GM23248 (cell line): ENCODE measurements around the gene CEBPG. TPM values are rescaled to one million over a fixed set of nuclear protein-coding genes. Genes with fewer than 3 reads are reported as not detected.

Source experiments
- DNase-seq: peaks from one replicate; pipeline ENCODE4 v3.0.0-alpha.2; 2015
- H2AFZ ChIP-seq: fragments of 200-600 bp; sonication (generic); 2 replicates; pipeline ENCODE4 v1.6.1; 2016; ENCODE audit warnings: antibody characterized with exemption
- H3F3A ChIP-seq: fragments of 200-600 bp; sonication (generic); 2 replicates; pipeline ENCODE4 v1.6.1; 2016; ENCODE audit warnings: mild to moderate bottlenecking, antibody characterized with exemption, mixed run types; ENCODE audit not compliant: insufficient read depth
- H3K27ac ChIP-seq: fragments of 200-600 bp; sonication (generic); 2 replicates; pipeline ENCODE4 v1.5.1; 2016; ENCODE audit warnings: mild to moderate bottlenecking
- H3K27me3 ChIP-seq: fragments of 200-600 bp; sonication (generic); replicated peaks from 2 replicates; pipeline ENCODE4 v1.6.1; 2016; ENCODE audit warnings: mild to moderate bottlenecking; ENCODE audit not compliant: insufficient read depth
- H3K36me3 ChIP-seq: fragments of 200-600 bp; sonication (generic); 2 replicates; pipeline ENCODE4 v1.6.1; 2016; ENCODE audit warnings: low read depth, mild to moderate bottlenecking
- H3K4me1 ChIP-seq: fragments of 200-600 bp; sonication (generic); 2 replicates; pipeline ENCODE4 v1.6.1; 2016; ENCODE audit warnings: mild to moderate bottlenecking; ENCODE audit not compliant: insufficient read depth
- H3K4me2 ChIP-seq: fragments of 200-600 bp; sonication (generic); one replicate; pipeline ENCODE4 v1.6.1; 2016; ENCODE audit warnings: mild to moderate bottlenecking; ENCODE audit not compliant: unreplicated experiment
- H3K4me3 ChIP-seq: fragments of 200-600 bp; sonication (generic); 2 replicates; pipeline ENCODE4 v1.5.1; 2016; ENCODE audit warnings: mild to moderate bottlenecking
- H3K79me2 ChIP-seq: fragments of 200-600 bp; sonication (generic); 2 replicates; pipeline ENCODE4 v1.6.1; 2016; ENCODE audit warnings: mild to moderate bottlenecking; ENCODE audit not compliant: insufficient read depth
- H3K9ac ChIP-seq: fragments of 200-600 bp; sonication (generic); 2 replicates; pipeline ENCODE4 v1.6.1; 2016; ENCODE audit warnings: mild to moderate bottlenecking
- H3K9me2 ChIP-seq: fragments of 200-600 bp; sonication (generic); 2 replicates; pipeline ENCODE4 v1.6.1; 2016; ENCODE audit warnings: mixed run types, mild to moderate bottlenecking, moderate library complexity; ENCODE audit not compliant: insufficient read depth
- H3K9me3 ChIP-seq: fragments of 200-600 bp; sonication (generic); one replicate; pipeline ENCODE4 v1.6.1; 2017; ENCODE audit warnings: low read depth
- H4K20me1 ChIP-seq: fragments of 200-600 bp; sonication (generic); 2 replicates; pipeline ENCODE4 v1.6.0; 2016; ENCODE audit not compliant: insufficient read depth
- EZH2 ChIP-seq: fragments of 200-600 bp; sonication (generic); IDR thresholded peaks from 2 replicates; pipeline ENCODE4 v1.6.1; 2018; ENCODE audit warnings: antibody characterized with exemption, mild to moderate bottlenecking; ENCODE audit not compliant: insufficient read depth, poor library complexity, severe bottlenecking
- EZH2phosphoT487 ChIP-seq: fragments of 200-600 bp; sonication (generic); IDR thresholded peaks from 2 replicates; pipeline ENCODE4 v1.6.1; 2018; ENCODE audit warnings: antibody characterized with exemption, moderate library complexity, mild to moderate bottlenecking, low read depth; ENCODE audit not compliant: insufficient read depth
- WGBS, 2 experiments: methylation state at CpG; one replicate each; pipeline ENCODE4 v1.1.6; 2015 to 2017; ENCODE audit warnings: low lambda C conversion rate in 2 of 2, low coverage in 1 of 2; ENCODE audit errors: missing lambda C conversion rate in 2 of 2; 5-methylcytosine and 5-hydroxymethylcytosine counted together
- in situ Hi-C: fragments of 300-500 bp; cut with MboI; formaldehyde crosslinking; loops from 2 replicates; pipeline ENCODE4 v1.15.0; 2020
- polyA plus RNA-seq: library from polyadenylated mRNA; unstranded; fragments of >200 nt; fragmentation: Nextera tagmentation; extraction: Ambion mirVana; gene quantifications from 2 replicates; pipeline ENCODE4 v1.2.1, GENCODE V29; 2016
- total RNA-seq: library from RNA; depleted of rRNA; stranded (reverse); fragments of >200 nt; shearing (Covaris generic); gene quantifications from 2 replicates; pipeline ENCODE4 v1.2.3, GENCODE V29; 2014

The CEBPG gene
- total and polyA plus RNA-seq, 2 experiments from 2014 or later, result 27.6 to 36.2 TPM

DNA sequence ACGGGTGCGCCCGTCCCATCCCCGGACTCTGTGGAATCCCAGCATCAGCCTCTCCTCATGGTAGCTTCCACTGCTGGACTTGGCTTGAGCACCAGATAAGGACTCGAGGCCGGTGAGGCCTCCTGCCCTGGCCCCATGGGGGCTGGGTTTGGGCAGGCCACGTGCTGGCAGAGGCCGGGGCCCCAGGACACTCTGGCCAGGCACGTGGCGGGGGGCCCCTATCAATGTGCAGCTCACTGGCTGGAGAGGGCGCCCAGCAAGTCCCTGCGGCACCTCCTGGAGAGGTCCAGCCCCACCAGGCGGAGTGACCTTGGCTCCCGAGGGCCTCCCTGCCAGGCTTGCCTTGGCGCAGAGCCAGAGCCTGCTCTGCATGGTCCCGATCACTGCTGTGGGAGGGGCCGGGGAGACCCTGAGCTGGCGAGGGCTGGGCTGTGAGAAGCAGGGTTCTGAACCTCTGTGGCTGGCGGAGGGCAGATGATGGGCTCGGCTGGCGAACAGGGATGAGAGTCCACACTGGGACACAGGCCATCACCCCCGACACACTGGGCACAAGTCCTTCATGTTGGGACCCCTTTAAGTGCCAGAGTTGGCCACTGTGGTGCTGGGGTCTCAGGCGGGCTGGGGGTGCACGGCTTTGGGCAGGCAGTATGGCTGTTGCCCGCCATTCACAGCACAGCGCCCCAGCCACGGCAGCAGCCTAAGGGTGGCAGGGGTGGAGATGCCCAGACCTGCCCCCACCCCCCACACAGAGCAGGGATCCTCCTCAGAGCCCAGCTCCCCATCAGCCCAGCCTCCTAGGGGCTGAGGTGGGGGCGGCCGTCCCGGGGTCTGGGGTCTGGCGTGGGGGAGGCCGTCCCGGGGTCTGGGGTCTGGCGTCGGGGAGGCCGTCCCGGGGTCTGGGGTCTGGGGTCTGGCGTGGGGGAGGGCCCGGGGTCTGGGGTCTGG lies 19.1 kb downstream of the CEBPG start:
- Histone ChIP-seq H3K9ac (no peak overlapping the region), H4K20me1 (no peaks in the 10 kb centered on the region), H3K9me3 (no peaks in the 10 kb centered on the region), H3K27me3 (no peaks in the 10 kb centered on the region), H3K27ac (no peak overlapping the region), H3K4me3 (no peak overlapping the region), H3F3A (peaks cover 8% of the 10 kb centered on the region; the same call in 1 of the 2 replicates), H3K9me2 (no peaks in the 10 kb centered on the region), H3K4me1 (peaks cover 35% of the 10 kb centered on the region), H3K36me3 (no peaks in the 10 kb centered on the region), H2AFZ (no peak overlapping the region), H3K4me2 (no peak overlapping the region), H3K79me2 (peaks cover 24% of the 10 kb centered on the region)
- in situ Hi-C loops, result no loop called here
- no peak for DNase-seq
- no peak for TF ChIP-seq EZH2
- no peak for TF ChIP-seq EZH2phosphoT487
- WGBS, 2 experiments, result 74 to 75% methylated on average over 27 to 37 of the region's 39 CpGs

DNA sequence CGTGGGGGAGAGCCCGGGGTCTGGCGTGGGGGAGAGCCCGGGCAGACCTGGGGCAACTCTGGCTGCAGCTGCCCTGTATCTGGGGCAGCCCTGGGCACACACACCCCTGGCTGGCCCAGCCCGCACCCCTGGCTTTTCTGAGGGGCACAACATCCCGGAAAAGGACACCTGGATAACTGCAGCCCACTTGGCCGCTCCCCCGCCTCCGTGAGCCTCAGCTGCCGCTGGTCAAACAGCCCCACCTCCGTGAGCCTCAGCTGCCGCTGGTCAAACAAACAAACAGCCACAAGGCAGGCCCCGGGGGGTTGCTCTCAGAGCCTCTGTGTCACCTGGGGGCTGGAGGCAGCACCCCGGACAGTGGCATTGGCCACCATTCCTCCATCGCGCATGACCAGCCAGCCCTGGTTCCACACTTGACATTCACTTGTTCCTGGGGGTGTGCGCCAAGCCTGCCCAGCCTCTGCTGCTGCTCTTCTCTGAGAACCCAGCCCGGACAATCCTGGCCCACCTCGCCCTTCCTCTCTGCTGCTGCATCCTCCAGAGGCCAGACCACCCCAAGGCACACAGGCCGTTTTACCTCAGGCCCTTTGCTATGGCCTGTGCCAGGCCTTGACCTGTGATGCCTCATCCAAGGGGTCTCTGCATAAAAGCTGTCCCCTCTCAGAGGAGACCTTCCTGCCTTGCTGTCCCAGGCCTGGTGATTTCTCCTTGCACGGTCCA lies 19.9 kb downstream of the CEBPG start:
- Histone ChIP-seq H3K4me2 (peak overlapping the region; percentile 45), H3K79me2 (peaks cover 16% of the 10 kb centered on the region), H3K9ac (peak overlapping the region; percentile 67), H4K20me1 (no peaks in the 10 kb centered on the region), H3K4me1 (peaks cover 35% of the 10 kb centered on the region), H3K4me3 (peak overlapping the region; percentile 42), H3K9me2 (no peaks in the 10 kb centered on the region), H3K36me3 (no peaks in the 10 kb centered on the region), H3K9me3 (no peaks in the 10 kb centered on the region), H2AFZ (no peak overlapping the region), H3K27ac (peak overlapping the region; percentile 79), H3F3A (peaks cover 8% of the 10 kb centered on the region; the same call in 1 of the 2 replicates), H3K27me3 (no peaks in the 10 kb centered on the region)
- in situ Hi-C loops, result no loop called here
- TF ChIP-seq EZH2phosphoT487 (no peak), EZH2 (no peak)
- peak; percentile 28 for DNase-seq
- WGBS, 2 experiments, result 62 to 69% methylated on average over 16 to 21 of the region's 21 CpGs

DNA sequence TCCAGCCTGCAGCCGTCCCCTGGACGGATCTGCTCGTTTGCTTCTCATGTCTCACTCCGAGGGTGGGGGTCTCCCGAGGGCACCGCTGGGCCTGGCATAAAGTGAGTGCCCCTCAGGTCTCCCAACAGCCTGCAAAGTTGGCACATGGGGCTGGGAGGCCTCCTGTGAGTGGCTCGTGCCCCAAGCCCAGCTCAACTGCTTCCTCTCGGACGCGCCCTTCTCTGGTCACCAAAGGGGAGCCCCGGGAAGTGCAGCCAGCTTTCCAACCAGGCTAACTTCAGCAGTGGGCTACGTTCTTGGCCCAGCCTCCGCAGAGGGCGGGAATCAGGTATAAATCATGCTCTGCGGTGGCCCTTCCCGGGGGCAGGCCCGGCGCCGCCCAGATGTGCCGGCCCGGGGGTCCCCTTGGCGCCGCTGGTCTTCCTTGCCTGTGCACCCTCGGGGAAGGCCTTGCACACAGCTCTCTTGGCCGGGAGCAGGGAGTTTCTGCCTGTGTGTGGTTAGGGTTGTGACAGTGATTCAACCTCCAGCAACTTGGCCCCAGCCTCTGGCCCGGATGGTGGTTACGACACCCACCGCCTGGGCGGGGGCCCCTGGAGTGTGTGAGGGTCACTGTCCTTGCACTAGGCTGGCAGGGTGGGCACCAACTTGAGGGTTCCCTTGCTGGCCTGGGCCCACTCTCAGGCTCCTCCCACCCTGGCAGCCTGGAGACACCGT lies 20.7 kb downstream of the CEBPG start:
- H3K4me1 ChIP-seq, result peaks cover 35% of the 10 kb centered on the region
- no peaks in the 10 kb centered on the region for H3K36me3 ChIP-seq
- peak; percentile 95 for DNase-seq
- 0 out of 2 replicates have a peak, but pooled peaks cover 9% of the 10 kb centered on the region for H3K79me2 ChIP-seq
- peak overlapping the region; percentile 42 for H3K4me3 ChIP-seq
- peak overlapping the region; percentile 67 for H3K9ac ChIP-seq
- no peaks in the 10 kb centered on the region for H4K20me1 ChIP-seq
- in situ Hi-C loops, result no loop called here
- 3 to 4% methylated on average over 27 to 30 of the region's 30 CpGs for WGBS, 2 experiments
- no peaks in the 10 kb centered on the region for H3K9me2 ChIP-seq
- H3K27me3 ChIP-seq, result no peaks in the 10 kb centered on the region
- peak overlapping the region; percentile 45 for H3K4me2 ChIP-seq
- no peak for TF ChIP-seq EZH2phosphoT487
- no peak for TF ChIP-seq EZH2
- no peak overlapping the region for H2AFZ ChIP-seq
- H3K9me3 ChIP-seq, result no peaks in the 10 kb centered on the region
- H3K27ac ChIP-seq, result peak overlapping the region; percentile 79
- peaks cover 8% of the 10 kb centered on the region; the same call in 1 of the 2 replicates for H3F3A ChIP-seq
